Measurements from ENCODE around the gene VEGFA.
"Not testable (repeated sequence)": the region's sequence is repeated elsewhere in the genome, so short reads cannot be mapped to it uniquely, and the experiment has no call there.

VEGFA gene

DNA sequence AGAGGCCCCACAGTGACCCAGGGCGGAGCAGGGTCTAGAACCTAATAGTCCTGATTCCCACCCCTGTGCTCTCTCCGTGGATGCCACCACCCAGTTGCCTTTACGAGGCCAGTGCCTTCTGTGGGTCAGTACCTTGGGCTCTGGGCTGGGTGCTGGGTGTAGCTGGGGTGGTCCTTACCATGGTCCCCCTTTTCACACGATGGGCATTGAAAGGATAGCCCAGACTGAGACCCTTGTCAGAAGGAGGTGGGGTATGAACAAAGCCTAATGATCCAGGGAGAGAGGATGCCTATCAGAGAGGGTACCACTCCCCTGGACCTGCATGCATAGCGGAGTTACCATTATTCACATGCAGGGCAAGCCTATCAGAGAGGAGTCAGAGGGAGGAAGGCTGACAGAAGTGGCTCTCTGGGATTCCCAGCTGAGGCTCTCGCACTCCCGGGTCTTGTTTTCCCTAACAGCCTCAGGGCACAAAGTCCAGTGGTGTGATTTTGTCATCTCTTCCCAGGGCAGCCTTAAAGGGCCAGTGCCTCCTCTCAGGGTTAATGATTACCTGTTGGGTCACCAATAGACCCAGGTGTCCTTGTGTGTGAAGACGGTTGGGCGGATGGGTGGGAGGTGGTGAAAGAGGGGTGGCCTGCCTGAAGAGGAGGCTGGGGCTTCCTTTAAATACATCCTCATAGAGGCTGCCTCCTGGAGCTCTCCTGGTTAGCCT lies 36.2 kb downstream of the VEGFA start:
- no peak for FAIRE-seq

DNA sequence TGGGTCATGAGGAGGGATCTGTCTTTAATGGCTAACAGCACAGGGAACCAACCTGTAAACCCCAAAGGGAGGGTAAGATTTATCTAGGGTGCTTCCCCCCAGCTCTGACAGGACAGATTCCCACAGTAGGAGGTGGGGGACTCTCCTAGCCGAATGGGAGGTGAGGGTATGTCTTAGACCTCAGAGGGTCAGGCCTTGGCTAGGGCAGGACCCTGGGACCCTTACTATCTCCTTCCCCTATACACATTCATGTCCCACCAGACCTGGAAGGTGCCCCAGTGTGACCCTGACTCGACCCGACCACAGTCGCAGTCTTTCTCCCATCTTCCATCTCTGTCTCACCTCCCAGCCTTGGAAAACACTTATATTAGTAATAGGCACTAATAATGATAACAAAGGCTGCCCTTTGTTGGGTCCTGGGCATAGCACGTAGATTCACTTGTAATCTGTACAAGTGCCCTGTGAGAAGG lies 36.8 kb downstream of the VEGFA start:
- FAIRE-seq, result no peak

DNA sequence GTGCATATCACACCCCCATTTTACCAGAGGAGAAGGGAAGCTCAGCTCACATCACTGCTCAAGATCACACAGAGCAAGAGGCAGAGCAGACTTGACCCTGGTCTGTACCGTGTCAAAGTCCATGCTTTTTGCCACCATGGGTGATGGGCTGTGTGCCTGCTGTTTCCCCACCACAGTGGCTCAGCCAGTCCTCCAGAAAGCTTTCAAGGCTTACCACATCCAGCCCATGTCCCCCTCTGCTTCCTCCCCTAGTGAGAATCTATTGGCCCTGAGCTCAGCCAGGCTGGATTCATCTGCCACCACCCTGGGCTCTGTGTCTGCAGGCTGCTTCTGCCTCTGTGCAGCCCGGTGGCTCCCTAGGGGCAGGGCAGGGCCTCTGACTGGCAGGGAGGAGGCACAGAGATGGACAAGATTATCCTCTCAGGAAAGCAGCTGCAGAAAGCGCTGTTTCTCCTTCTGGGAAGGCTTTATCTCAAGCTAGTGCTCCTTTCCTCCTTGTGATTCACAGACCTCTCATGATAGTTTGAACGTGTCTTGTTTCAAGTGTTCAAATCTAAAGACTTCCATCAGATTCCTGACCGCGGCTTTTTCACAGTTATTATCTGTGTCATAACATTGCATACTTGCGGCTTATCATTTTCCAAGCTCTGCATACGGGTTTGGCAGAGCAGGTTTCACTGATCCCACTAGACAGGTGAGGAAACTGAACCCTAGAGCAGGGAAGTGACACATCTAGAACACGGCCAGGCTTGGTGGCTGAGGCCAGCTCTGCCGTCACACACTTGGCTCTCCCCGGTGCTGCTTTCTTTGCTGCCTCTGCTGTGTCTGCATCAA lies 37.4 kb downstream of the VEGFA start:
- FAIRE-seq, result no peak

DNA sequence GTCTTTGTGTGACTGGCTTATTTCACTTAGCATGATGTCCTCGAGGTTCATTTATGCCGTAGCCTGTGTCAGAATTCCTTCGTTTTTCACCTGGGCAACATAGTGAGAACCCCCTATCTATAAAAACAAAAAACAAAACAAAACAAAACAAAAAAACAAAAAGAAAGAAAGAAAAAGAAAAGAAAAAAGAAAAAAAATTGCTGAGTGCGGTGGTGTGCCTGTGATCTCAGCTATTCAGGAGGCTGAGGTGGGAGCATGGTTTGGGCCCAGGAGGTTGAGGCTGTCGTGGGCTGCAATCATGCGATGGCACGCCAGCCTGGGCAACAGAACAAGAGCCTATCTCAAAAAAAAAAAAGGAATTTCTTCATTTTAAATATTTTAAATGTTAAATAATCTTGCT lies 38.4 kb downstream of the VEGFA start:
- no peak for FAIRE-seq

DNA sequence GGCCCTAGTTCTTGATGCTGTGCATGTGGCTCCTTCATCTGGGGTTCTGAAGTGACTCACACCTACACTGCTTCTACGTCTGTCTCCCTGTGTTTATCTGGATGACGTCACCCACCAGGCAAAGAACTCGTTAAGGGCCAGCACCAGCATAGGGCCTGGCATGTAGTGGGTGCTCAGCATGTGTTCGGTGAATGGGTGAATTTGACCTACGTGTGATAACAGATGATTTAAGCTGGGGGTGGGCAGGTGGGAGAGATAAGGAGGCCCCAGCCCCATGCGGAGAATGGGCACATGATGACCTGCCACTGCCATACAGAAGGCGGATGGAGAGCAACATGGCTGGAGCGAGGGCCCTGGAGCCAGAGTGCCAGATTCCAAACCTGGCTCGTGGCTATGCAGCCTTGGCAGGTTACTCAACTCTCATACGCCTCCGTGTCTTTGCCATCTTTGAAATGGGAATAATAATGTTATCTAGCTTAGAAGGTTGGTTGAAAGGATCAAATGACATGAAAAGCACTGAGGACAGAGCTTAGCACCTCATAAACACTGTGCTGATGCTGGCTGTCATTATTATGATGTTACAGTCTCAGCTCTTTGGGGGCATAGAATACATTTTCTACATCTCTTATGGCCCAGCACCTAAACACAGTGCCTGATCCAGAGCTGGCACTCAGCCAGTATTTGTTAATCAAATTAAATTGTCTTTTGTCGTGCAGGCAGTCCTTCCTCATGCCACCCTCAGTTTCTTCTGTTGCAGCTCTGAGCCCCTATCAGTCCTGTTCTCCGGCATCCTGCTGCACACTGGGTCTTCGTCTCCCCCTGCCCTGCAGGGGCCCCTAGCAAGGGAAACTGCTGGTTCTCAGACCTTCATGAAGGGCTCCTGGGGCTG lies 39.6 kb downstream of the VEGFA start:
- FAIRE-seq, result no peak

DNA sequence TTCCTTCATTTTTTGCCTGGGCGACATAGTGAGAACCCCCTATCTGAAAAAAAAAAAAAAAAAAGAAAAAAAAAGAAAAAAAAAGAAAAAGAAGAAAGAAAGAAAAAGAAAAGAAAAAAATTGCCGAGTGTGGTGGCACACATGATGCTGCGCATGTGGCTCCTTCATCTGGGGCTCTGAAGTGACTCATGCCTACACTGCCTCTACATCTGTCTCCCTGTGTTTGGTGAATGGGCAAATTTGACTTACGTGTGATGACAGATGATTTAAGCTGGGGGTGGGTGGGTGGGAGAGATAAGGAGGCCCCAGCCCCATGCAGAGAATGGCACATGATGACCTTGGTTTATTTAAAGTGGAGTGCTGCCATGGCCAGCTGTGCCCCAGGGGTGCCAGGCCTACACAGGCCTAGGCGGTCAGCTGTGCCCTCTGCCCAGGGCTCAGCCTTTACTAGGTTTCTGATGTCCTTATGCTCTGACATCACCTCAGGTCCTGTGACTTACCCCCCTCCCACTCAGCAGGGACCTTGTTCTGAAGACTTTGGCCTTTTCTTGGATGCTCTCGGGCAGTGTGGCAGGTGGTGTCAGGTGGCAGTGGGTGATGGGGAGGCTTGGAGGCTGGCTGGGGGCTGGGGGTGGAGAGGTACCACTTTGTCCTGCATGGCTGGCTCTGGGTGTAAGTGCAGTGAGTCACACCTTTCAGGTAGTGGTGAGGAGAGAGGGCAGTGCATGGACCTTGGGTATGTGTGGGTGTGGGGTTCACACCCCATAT lies 41.1 kb downstream of the VEGFA start:
- no peak for FAIRE-seq

DNA sequence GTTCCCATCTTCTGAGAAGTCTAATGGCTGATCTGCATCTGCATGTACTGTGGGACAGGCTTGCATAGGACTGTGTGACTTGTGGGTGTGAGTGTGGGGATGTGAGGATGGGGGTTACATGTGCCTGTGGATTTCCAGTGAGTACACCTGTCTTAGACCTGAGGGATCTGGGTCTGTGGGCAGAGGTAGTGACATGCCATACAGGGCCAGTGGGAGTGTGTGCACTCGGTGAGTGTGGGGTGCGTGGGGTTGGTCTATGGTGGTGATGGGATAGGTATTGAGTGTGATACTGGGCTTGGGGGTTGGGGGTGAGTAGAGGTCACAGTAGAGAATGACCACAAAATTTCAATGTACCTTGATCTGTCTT lies 41.7 kb downstream of the VEGFA start:
- FAIRE-seq, result no peak

DNA sequence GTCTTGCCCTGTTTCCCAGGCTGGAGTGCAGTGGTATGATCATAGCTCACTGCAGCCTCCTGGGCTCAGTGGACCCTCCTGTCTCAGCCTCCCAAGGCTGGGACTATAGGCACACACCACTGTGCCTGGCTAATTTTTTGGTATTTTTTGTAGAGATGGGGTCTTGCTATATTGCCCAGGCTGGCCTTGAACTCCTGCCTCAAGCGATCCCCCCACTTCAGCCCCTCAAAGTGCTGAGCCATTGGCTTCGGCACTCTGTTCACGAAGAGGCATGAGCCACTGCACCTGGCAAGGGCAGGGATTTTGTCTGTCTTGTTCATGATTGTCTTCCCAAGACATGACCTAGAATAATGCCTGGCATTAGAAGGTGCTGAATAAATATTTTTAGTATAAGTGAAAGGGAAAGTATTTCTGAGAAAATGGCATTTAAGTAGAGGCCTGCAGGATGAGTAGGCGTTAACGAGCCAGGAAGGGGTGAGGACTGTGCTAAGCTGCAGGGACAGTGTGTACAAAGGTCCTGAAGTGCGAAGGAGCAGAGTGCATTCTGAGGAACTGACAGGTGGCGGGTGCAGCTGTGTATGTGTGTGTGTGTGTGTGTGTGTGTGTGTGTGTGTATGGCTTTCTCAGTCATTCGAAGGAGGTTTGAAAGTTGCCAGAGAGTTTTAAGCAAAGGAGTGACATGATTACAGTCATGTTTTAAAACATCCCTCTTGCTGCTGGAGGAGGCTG lies 43.0 kb downstream of the VEGFA start:
- no peak for FAIRE-seq

DNA sequence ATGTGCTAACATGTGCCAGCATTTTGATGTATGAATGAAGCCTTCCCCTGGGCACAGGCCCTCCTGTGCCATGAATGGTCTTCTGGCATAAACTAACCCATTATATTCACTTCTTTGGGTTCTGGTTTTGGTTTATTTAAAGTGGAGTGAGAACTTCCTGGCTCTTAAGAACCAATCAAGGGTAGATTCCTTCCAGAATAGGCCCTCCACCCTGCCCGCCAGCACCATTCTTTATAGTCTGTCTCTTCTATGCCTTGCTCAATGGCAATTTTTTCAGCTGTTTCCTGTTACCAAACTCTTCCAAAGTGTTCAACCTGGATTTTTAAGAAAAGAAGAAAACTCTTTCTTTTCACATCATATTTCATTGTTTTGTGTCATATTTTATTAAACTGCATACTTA lies 44.1 kb downstream of the VEGFA start:
- FAIRE-seq, result no peak

DNA sequence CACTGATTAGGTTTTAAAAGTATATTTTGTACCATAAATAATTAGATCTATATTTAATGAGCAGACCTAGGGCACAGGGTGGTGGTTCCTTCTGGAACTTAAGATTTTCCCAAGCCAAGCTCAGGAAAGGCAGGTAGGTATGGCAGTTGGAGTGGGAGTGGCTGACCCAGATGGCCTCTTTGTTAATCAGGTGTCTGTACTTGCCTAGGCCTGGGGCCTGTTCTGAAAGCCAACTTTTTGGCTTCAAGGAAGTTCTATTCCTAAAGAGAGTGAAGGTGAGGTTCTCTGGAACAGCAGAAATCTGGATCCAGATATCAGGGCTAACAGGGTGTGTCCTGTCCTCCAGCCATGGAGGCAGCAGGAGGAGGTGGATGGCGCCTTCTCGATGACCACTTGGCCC lies 44.9 kb downstream of the VEGFA start:
- FAIRE-seq, result no peak

DNA sequence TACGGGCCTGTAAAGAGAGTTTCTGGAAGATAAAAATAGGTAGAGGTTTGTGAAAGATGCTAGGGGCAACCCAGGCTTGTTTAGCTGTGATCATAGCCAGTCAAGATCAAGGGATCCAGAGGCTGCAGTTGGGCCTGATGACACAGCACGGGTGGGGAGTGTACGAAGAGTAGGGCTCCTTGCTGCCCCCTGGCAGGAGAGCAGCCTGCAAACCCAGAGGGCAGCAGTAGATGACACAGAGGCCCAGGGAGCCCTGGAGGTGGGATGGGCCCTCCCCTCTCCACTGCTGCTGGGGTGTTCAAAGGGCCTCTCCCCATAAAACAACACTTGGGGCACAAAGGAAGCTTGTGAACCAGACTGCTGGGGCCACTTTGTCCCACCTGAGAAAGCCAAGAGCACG lies 47.2 kb downstream of the VEGFA start:
- FAIRE-seq, result no peak

DNA sequence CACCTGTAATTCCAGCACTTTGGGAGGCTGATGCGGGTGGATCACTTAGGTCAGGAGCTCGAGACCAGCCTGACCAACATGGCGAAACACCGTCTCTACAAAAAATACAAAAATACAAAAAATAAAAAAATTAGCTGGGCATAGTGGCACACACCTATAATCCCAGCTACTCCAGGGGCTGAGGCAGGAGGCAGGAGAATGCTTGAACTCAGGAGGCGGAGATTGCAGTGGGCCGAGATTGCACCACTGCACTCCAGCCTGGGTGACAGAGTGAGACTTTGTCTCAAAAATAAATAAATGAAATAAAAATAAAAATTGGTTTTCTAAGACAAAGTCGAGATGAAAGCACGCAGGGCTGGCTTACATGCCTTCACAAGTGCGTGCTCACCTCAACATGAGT lies 49.0 kb downstream of the VEGFA start:
- not testable (repeated sequence) for FAIRE-seq

DNA sequence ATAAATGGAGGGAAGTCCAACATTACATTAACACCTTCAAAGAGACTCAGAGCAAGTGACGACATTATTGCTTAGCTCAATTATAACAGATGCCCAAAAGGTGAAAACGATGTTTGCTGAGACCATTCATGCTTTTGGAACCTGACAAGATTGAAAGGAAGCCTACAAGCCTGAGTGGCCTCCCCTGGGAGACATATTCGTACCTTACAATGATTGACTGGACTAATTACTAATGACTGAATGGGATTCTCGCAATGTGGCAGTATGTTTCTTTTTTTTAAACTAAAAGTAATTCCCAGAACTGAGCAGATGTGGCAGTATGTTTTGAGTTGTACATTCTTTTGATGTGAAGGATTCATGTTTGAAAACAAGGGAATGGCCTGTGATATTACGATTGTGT lies 49.9 kb downstream of the VEGFA start:
- FAIRE-seq, result no peak

DNA sequence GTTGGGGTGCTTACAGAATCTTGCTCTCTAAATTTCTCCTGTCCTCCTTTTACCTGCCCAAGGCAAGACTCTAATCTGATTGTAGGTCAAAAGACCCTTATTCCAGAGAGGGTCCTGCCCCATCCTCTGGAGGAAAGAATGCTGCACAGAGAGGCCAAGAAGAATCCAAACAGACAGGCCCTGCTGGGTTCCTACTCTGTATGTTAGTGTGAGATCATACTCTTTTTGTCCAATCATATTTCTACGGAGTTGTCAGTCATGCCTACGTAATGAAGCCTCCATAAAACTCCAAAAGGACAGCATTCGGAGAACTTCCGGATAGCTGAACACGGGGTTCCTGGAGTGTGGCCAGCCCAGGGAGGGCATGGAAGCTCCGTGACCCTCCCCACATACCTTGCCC lies 50.5 kb downstream of the VEGFA start:
- FAIRE-seq, result no peak

DNA sequence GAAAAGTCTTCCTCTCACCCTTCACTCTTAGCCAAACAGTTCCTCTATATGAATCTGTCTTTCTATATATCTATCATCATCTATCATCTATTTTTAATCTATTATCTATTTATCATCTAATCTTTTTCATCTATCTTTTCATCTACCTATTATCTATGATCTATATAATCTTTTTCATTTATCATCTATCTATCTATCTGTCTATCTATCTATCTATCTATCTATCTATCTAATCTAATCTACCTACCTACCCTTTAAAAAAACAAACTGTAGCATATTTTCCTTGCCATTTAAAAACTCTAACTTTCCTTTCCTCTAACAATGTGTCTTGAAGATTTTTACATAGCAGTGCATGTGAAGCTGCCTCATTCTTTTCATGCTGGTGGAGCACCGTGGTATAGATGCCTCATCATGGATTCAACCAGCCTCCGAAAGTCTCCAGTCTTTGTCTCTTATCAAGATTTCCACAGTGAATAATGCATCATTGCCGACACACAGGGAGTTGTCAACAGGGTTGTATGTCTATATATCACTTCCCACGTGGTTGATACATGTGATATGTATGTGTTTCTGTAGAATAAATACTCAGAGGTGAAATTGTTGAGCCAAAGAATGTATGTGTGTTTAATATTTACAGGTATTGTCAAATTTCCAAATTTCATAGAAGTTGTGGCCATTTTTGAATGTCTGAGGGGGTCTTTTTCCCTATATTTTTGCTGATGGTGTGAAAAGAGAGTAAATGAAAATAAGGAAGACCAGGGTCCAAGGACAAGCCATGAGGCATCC lies 51.3 kb downstream of the VEGFA start:
- FAIRE-seq, result no peak

DNA sequence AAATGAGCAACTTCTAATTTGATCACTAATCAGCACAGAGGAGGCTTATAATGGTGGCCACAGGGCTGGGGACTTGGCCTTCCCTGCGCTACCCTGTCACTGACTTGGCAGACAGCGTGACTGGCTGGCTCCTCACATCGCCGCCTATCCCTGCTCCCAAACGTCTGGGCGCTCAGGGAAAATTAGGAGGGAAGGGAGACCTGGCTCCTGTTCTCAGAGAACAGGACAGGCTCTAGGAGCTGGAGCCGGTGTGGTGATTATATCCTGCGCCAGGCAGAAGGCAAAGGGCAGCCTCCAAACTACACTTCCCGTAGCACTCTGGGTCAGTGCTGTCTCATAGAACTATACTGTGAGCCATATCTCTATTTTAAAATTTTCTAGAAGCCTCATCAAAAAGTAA lies 53.4 kb downstream of the VEGFA start:
- FAIRE-seq, result no peak

DNA sequence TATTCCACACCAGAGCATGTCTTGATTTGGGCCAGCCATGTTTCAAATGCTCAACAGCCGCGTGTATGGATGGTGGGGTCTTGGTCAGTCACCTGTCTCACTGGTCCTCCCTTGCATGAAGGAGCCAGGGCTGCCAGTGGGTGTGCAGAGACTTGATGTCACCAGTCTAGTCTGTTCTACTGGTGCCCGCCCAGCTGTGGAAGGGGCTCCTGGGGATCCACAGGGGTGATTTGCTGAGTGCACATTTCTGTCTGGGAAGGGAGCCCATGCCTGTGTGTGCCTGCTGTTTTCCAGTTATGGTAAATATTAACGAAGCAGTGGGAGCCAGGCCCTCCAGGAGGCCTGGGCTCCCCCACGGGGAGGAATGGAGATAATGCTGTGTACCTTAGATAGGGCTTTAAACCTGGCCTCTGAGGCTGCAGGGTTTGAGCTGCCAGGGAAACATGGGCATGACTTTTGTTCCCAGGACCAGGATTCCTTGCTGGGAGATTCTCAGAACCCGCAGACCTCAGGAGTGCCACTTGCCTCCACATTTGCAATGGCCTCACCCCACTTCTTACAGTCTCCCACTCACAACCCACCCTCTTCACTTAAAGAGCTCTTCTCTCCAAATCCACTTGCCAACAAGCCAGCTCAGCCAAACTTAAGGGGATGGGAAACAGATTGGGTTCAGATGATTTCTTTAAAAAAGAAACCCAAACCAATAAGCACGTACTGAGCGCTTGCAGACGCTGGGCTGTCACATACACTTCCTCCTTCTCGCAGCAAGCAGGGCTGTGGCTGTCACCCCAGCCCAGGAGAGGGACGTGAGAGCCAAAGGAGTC lies 54.1 kb downstream of the VEGFA start:
- FAIRE-seq, result no peak

DNA sequence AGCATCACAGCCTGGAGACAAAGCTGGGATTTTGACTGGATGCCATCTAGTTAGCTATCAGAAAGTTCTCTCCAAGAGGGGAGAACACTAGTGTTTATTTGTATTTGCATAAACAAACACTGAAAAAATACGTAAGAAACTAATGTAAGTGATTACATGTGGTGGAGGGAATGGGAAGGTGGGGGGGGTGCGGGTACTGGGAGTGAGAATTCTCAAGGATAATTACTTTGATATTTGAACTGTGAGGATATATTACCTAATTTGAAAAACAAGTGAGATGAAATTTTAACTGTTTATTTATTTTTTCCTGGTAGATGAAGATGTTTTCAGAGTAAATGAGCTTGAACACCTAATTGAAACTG lies 54.7 kb downstream of the VEGFA start:
- no peak for FAIRE-seq

DNA sequence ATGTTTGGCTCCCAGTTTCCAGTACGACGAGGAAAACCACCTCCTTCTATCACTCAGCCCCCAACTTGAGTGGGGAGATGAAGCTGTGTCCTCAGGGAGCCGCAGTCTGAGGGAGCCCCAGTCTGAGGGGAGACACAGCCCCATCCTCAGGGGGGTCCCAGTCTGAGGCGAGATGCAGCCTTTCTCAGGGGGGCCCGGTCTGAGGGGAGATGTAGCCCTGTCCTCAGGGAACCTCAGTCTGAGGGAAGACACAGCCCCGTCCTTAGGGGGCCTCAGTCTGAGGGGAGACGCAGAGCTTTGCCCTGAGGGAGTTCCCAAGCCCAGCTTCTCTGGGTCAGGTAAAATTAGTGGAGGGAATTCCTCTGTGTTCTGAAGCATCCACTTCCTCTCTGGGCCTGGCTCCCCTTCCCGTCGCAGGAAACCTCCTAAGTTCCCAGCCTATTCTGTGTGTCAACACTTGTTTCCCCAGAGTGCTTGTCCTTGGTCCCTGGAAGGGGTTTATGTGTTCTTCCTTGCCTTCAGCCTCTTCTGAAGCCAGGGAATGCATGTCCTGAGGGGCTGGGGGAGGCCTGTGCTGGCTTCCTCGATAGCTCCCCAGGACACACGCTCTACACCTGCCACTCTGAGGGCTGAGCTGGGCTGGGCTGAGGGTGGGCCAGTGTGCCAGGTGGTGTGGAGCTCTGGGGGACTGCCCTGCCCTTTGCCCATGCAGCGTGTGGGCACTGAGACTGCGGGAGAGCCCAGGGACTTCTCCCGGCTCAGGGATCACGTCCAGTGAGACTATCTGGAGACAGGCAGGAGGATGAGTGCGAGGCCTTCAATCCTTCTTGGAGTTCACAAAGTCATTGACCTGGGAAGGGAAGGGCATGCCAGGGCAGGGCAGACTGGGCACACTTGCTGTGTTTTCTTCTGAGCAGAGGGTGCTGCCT lies 55.4 kb downstream of the VEGFA start:
- FAIRE-seq, result no peak

All from G401.6 (cell line).